SK-N-SH (cell line): ENCODE results near the gene P2RY6. TPM values are rescaled to one million over a fixed set of nuclear protein-coding genes. Genes with fewer than 3 reads are reported as not detected.
"Not testable (repeated sequence)": the region's sequence is repeated elsewhere in the genome, so short reads cannot be mapped to it uniquely, and the experiment has no call there.

Experiments
- CTCF ChIA-PET: fragments of 300-600, 350-600 bp; formaldehyde crosslinking; extraction: SDS; loops from one replicate; lab custom pipeline; 2021; lab: Yijun Ruan, JAX
- POLR2A ChIA-PET: fragments of 350-600 bp; sonication (Branson Sonifier 250); formaldehyde crosslinking; extraction: SDS; loops from one replicate; lab custom pipeline; 2020; ENCODE audit warnings: antibody characterized with exemption, inconsistent platforms; lab: Yijun Ruan, JAX
- DNase-seq: peaks from one replicate; pipeline ENCODE4 v3.0.0; 2012
- H2AFZ ChIP-seq: fragments of 200-600 bp; sonication (generic); 2 replicates; pipeline ENCODE4 v1.8.1; 2016; ENCODE audit warnings: antibody characterized with exemption, mild to moderate bottlenecking, low read depth
- H3F3A ChIP-seq: fragments of 200-600 bp; sonication (generic); replicated peaks from 2 replicates; pipeline ENCODE3; 2016; ENCODE audit warnings: antibody characterized with exemption, mild to moderate bottlenecking; ENCODE audit not compliant: insufficient read depth
- H3K27ac ChIP-seq, 2 experiments: fragments of 200-500 bp in 1 of 2; fragments of 200-600 bp in 1 of 2; sonication (Bioruptor generic) in 1 of 2; sonication (generic), shearing (Covaris generic) in 1 of 2; 2 replicates each; pipeline versions ENCODE4 v1.5.1 to v1.6.1; 2014 to 2016; ENCODE audit warnings: low read depth in 2 of 2, inconsistent platforms in 1 of 2, low read length in 1 of 2, mild to moderate bottlenecking in 1 of 2, mixed read lengths in 1 of 2
- H3K27me3 ChIP-seq: fragments of 200-600 bp; sonication (generic), shearing (Covaris generic); 2 replicates; pipeline ENCODE4 v1.6.1; 2016; ENCODE audit warnings: mixed run types; ENCODE audit not compliant: insufficient read depth
- H3K36me3 ChIP-seq, 2 experiments: fragments of 200-500 bp in 1 of 2; fragments of 200-600 bp in 1 of 2; sonication (Bioruptor generic) in 1 of 2; sonication (generic) in 1 of 2; replicated peaks in 1 of 2; 2 replicates each; pipeline versions ENCODE3 to v1.5.1; 2014 to 2016; ENCODE audit warnings: low read length in 1 of 2, mild to moderate bottlenecking in 1 of 2; ENCODE audit not compliant: insufficient read depth in 2 of 2, control insufficient read depth in 1 of 2
- H3K4me1 ChIP-seq, 2 experiments: fragments of 200-500 bp in 1 of 2; fragments of 200-600 bp in 1 of 2; sonication (Bioruptor generic) in 1 of 2; sonication (generic), shearing (Covaris generic) in 1 of 2; 2 replicates each; pipeline versions ENCODE4 v1.5.1 to v1.6.1; 2014 to 2016; ENCODE audit warnings: low read depth in 1 of 2, low read length in 1 of 2, mixed run types in 1 of 2; ENCODE audit not compliant: insufficient read depth in 2 of 2, control insufficient read depth in 1 of 2
- H3K4me2 ChIP-seq: fragments of 200-600 bp; sonication (generic), shearing (Covaris generic); 2 replicates; pipeline ENCODE4 v1.6.1; 2017; ENCODE audit warnings: mixed run types
- H3K4me3 ChIP-seq, 2 experiments: fragments of 200-500 bp in 1 of 2; fragments of 200-600 bp in 1 of 2; sonication (Bioruptor generic) in 1 of 2; sonication (generic), shearing (Covaris generic) in 1 of 2; 2 replicates each; pipeline versions ENCODE4 v1.5.1 to v1.8.1; 2014 to 2016; ENCODE audit warnings: low read depth in 2 of 2, inconsistent platforms in 1 of 2, low read length in 1 of 2, mild to moderate bottlenecking in 1 of 2, mixed read lengths in 1 of 2, moderate library complexity in 1 of 2
- H3K79me2 ChIP-seq: fragments of 200-600 bp; sonication (generic); 2 replicates; pipeline ENCODE4 v1.8.1; 2017; ENCODE audit warnings: mild to moderate bottlenecking; ENCODE audit not compliant: insufficient read depth
- H3K9ac ChIP-seq: fragments of 200-600 bp; sonication (generic); 2 replicates; pipeline ENCODE4 v1.6.1; 2017; ENCODE audit warnings: mixed run types
- H3K9me2 ChIP-seq: fragments of 200-600 bp; sonication (generic); 2 replicates; pipeline ENCODE4 v1.6.1; 2017; ENCODE audit warnings: mixed run types
- H3K9me3 ChIP-seq: fragments of 200-600 bp; sonication (generic); 2 replicates; pipeline ENCODE4 v1.6.1; 2017; ENCODE audit warnings: mixed run types, mild to moderate bottlenecking, moderate library complexity
- H4K20me1 ChIP-seq: fragments of 200-600 bp; sonication (generic); 2 replicates; pipeline ENCODE4 v1.6.1; 2017; ENCODE audit warnings: mild to moderate bottlenecking, mixed run types; ENCODE audit not compliant: insufficient read depth
- FOXM1 ChIP-seq: IDR thresholded peaks from 2 replicates; pipeline ENCODE4 v1.4.0; 2012; ENCODE audit warnings: low read depth, mild to moderate bottlenecking
- GABPA ChIP-seq: IDR thresholded peaks from 2 replicates; pipeline ENCODE4 v1.4.0; 2012; ENCODE audit warnings: low read depth, mild to moderate bottlenecking
- NFIC ChIP-seq: IDR thresholded peaks from 2 replicates; pipeline ENCODE4 v1.4.0; 2012; ENCODE audit warnings: borderline replicate concordance
- NRF1 ChIP-seq: IDR thresholded peaks from 2 replicates; pipeline ENCODE4 v1.6.1; 2012; ENCODE audit warnings: low read depth, mild to moderate bottlenecking, low read length
- POLR2AphosphoS5 ChIP-seq: IDR thresholded peaks from 2 replicates; pipeline ENCODE4 v1.6.1; 2012; ENCODE audit warnings: low read depth, low read length
- RCOR1 ChIP-seq: fragments of 150-350 bp; IDR thresholded peaks from 2 replicates; pipeline ENCODE4 v1.6.1; 2017; ENCODE audit warnings: antibody characterized with exemption, low read length
- SIN3A ChIP-seq: IDR thresholded peaks from 2 replicates; pipeline ENCODE4 v1.6.1; 2012; ENCODE audit warnings: low read depth, mild to moderate bottlenecking, low read length, moderate library complexity, borderline replicate concordance
- SMC3 ChIP-seq: IDR thresholded peaks from 2 replicates; pipeline ENCODE4 v1.6.1; 2012; ENCODE audit warnings: low read depth, low read length, improper control_type of control experiment
- TAF1 ChIP-seq: IDR thresholded peaks from 2 replicates; pipeline ENCODE4 v1.6.1; 2012; ENCODE audit warnings: low read depth, mild to moderate bottlenecking, low read length, moderate library complexity, borderline replicate concordance
- WGBS: methylation state at CpG from one replicate; pipeline ENCODE4 v1.1.6; 2017; ENCODE audit warnings: low lambda C conversion rate; 5-methylcytosine and 5-hydroxymethylcytosine counted together
- polyA plus RNA-seq, 3 experiments: library from polyadenylated mRNA; depleted of rRNA; stranded (reverse); fragments of >200 nt; gene quantifications; 2 replicates each; pipeline ENCODE4 v1.2.3, GENCODE V29; 2012
- TF ChIP-seq, protein P1 (sequence below): IDR thresholded peaks from 2 replicates; pipeline ENCODE4 v1.4.0; 2012; ENCODE audit warnings: low read depth, borderline replicate concordance
- TF ChIP-seq, protein P2 (sequence below): IDR thresholded peaks from 2 replicates; pipeline ENCODE4; 2012
- TF ChIP-seq, protein P3 (sequence below): fragments of 150-350 bp; IDR thresholded peaks from 2 replicates; pipeline ENCODE4 v1.6.1; 2016; ENCODE audit warnings: mild to moderate bottlenecking, low read depth, low read length
- TF ChIP-seq, protein P4 (sequence below): IDR thresholded peaks from 2 replicates; pipeline ENCODE4 v1.4.0; 2012; ENCODE audit warnings: low read depth, borderline replicate concordance

The P2RY6 gene
- polyA plus RNA-seq, 1 of the 3 experiments (the other 2 are of a cell fraction): 0.15 TPM

DNA sequence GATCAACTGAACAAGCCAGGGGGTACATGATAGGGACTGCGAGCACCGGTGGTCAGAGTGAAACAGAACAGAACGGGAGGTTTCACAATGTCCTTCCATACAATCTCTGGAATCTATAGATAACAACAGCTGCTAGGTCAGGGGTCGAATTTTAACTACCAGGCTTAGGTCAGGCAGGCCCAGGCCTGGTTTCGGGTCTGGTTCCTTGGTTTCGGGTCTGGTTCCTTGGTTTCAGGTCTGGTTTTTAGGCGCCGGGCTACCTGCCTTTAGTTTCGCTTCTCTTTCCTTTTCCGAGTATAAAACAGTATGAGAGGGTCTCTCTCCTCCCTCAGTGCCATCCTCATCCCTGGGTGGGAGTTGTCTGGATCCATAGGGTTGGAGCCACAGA is 666 bp upstream of the P2RY6 start:
- H3K4me2 ChIP-seq, H4K20me1 ChIP-seq, H3K9me2 ChIP-seq, H3K9ac ChIP-seq, H3K27me3 ChIP-seq, H3K36me3 ChIP-seq, DNase-seq, H3K79me2 ChIP-seq, H3F3A ChIP-seq, H3K4me3 ChIP-seq, H3K9me3 ChIP-seq: not testable (repeated sequence)
- ChIA-PET CTCF (interaction anchor here (1.1 to 15.0 kb wide), 4 partner anchors 13 to 30 kb away, joined by 3 to 179 read pairs (median 69); no protein-coding TSS in a partner anchor), POLR2A (interaction anchor here (1.0 kb wide), 2 partner anchors 9 to 29 kb away, joined by 3 to 6 read pairs; no protein-coding TSS in a partner anchor)
- Histone ChIP-seq H2AFZ (peak overlapping the region; percentile 79; the same call in 1 of the 2 replicates), H3K27ac (peak overlapping the region in 1 of 2 experiments; percentile 97; a peak in 2 of 4 replicates), H3K4me1 (peaks cover 3 to 62% of the 10 kb centered on the region in 2 experiments; a peak in 2 of 4 replicates)
- 68% methylated on average over 10 of the region's 10 CpGs for WGBS

DNA sequence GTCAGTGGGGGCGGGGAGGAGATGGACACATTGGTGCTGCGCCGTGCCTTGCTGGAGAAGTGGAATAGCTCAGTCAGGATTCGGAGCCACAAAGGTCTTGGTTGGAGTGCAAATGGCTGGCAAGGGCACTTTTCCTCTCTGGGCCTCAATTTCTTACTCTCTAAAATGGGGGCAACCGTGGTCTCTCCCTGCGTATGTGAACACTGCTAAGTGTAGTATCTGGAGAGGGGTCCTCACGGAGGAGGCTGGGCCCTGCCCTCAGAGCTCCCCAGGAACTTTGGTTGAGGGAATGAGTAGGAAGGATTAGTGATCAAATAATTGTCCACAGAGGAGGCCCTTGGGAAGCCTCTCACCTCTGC is 521 bp downstream of the P2RY6 start:
- 75% methylated on average over 3 of the region's 7 CpGs for WGBS
- H3K27me3 ChIP-seq: no peaks in the 10 kb centered on the region
- H3K27ac ChIP-seq: peak overlapping the region in 1 of 2 experiments; percentile 97; a peak in 2 of 4 replicates
- ChIA-PET POLR2A (interaction anchor here (0.9 to 1.2 kb wide), 4 partner anchors 10 to 30 kb away, joined by 3 to 6 read pairs (median 4); no protein-coding TSS in a partner anchor), CTCF (interaction anchor here (1.0 to 15.0 kb wide), 10 partner anchors 13 to 441 kb away, joined by 3 to 179 read pairs (median 4); no protein-coding TSS in a partner anchor)
- no peaks in the 10 kb centered on the region for H3K9me2 ChIP-seq
- H4K20me1 ChIP-seq: no peaks in the 10 kb centered on the region
- no peak overlapping the region for H3K9ac ChIP-seq
- no peaks in the 10 kb centered on the region for H3K36me3 ChIP-seq
- TF ChIP-seq GABPA: no peak
- TF ChIP-seq POLR2AphosphoS5: no peak
- TF ChIP-seq RCOR1: no peak
- TF ChIP-seq SMC3: no peak
- TF ChIP-seq, protein P1, sequence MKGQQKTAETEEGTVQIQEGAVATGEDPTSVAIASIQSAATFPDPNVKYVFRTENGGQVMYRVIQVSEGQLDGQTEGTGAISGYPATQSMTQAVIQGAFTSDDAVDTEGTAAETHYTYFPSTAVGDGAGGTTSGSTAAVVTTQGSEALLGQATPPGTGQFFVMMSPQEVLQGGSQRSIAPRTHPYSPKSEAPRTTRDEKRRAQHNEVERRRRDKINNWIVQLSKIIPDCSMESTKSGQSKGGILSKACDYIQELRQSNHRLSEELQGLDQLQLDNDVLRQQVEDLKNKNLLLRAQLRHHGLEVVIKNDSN: no peak
- TF ChIP-seq, protein P2, sequence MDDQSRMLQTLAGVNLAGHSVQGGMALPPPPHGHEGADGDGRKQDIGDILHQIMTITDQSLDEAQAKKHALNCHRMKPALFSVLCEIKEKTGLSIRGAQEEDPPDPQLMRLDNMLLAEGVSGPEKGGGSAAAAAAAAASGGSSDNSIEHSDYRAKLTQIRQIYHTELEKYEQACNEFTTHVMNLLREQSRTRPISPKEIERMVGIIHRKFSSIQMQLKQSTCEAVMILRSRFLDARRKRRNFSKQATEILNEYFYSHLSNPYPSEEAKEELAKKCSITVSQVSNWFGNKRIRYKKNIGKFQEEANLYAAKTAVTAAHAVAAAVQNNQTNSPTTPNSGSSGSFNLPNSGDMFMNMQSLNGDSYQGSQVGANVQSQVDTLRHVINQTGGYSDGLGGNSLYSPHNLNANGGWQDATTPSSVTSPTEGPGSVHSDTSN: no peak
- no peak for TF ChIP-seq NFIC
- no peak for TF ChIP-seq FOXM1
- TF ChIP-seq, protein P3, sequence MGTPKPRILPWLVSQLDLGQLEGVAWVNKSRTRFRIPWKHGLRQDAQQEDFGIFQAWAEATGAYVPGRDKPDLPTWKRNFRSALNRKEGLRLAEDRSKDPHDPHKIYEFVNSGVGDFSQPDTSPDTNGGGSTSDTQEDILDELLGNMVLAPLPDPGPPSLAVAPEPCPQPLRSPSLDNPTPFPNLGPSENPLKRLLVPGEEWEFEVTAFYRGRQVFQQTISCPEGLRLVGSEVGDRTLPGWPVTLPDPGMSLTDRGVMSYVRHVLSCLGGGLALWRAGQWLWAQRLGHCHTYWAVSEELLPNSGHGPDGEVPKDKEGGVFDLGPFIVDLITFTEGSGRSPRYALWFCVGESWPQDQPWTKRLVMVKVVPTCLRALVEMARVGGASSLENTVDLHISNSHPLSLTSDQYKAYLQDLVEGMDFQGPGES: no peak
- no peak for TF ChIP-seq NRF1
- TF ChIP-seq SIN3A: no peak
- TF ChIP-seq, protein P4, sequence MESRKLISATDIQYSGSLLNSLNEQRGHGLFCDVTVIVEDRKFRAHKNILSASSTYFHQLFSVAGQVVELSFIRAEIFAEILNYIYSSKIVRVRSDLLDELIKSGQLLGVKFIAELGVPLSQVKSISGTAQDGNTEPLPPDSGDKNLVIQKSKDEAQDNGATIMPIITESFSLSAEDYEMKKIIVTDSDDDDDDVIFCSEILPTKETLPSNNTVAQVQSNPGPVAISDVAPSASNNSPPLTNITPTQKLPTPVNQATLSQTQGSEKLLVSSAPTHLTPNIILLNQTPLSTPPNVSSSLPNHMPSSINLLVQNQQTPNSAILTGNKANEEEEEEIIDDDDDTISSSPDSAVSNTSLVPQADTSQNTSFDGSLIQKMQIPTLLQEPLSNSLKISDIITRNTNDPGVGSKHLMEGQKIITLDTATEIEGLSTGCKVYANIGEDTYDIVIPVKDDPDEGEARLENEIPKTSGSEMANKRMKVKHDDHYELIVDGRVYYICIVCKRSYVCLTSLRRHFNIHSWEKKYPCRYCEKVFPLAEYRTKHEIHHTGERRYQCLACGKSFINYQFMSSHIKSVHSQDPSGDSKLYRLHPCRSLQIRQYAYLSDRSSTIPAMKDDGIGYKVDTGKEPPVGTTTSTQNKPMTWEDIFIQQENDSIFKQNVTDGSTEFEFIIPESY: no peak
- TF ChIP-seq TAF1: no peak
- DNase-seq: no peak
- no peak overlapping the region for H2AFZ ChIP-seq
- no peak overlapping the region for H3K4me3 ChIP-seq
- H3K4me2 ChIP-seq: no peak overlapping the region
- no peaks in the 10 kb centered on the region for H3F3A ChIP-seq
- peaks cover 3 to 62% of the 10 kb centered on the region in 2 experiments; a peak in 2 of 4 replicates for H3K4me1 ChIP-seq
- H3K79me2 ChIP-seq: no peaks in the 10 kb centered on the region
- H3K9me3 ChIP-seq: no peaks in the 10 kb centered on the region
